ENCODE data around the gene XPO6.

XPO6 gene

GRCh38 chr16:28165598-28165997, 46.2 kb downstream of the XPO6 start:
- no peak for DNase-seq (ENCODE audit: extremely low read depth, low read depth)

GRCh38 chr16:28164140-28164539, 47.6 kb downstream of the XPO6 start:
- DNase-seq (ENCODE audit: extremely low read depth, low read depth): peak; percentile 57

More at GRCh38 chr16:28165598-28165997, 46.2 kb downstream of the XPO6 start:
- TF ChIP-seq, protein P1, sequence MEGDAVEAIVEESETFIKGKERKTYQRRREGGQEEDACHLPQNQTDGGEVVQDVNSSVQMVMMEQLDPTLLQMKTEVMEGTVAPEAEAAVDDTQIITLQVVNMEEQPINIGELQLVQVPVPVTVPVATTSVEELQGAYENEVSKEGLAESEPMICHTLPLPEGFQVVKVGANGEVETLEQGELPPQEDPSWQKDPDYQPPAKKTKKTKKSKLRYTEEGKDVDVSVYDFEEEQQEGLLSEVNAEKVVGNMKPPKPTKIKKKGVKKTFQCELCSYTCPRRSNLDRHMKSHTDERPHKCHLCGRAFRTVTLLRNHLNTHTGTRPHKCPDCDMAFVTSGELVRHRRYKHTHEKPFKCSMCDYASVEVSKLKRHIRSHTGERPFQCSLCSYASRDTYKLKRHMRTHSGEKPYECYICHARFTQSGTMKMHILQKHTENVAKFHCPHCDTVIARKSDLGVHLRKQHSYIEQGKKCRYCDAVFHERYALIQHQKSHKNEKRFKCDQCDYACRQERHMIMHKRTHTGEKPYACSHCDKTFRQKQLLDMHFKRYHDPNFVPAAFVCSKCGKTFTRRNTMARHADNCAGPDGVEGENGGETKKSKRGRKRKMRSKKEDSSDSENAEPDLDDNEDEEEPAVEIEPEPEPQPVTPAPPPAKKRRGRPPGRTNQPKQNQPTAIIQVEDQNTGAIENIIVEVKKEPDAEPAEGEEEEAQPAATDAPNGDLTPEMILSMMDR (IDR thresholded peaks at IDR 0.05; ENCODE audit: low read depth, low read length): no peak

GRCh38 chr16:28163699-28164098, 48.1 kb downstream of the XPO6 start:
- DNase-seq (ENCODE audit: extremely low read depth, low read depth): no peak
- TF ChIP-seq, protein P1 (IDR thresholded peaks at IDR 0.05; ENCODE audit: low read depth, low read length): no peak

More at GRCh38 chr16:28164140-28164539, 47.6 kb downstream of the XPO6 start:
- TF ChIP-seq, protein P1 (IDR thresholded peaks at IDR 0.05; ENCODE audit: low read depth, low read length): no peak

GRCh38 chr16:28162326-28162877, 49.4 kb downstream of the XPO6 start:
- TF ChIP-seq, protein P1 (IDR thresholded peaks at IDR 0.05; ENCODE audit: low read depth, low read length): no peak
- DNase-seq (ENCODE audit: extremely low read depth, low read depth): no peak

GRCh38 chr16:28161626-28162025, 50.1 kb downstream of the XPO6 start:
- no peak for DNase-seq (ENCODE audit: extremely low read depth, low read depth)
- TF ChIP-seq, protein P1 (IDR thresholded peaks at IDR 0.05; ENCODE audit: low read depth, low read length): no peak

DNA sequence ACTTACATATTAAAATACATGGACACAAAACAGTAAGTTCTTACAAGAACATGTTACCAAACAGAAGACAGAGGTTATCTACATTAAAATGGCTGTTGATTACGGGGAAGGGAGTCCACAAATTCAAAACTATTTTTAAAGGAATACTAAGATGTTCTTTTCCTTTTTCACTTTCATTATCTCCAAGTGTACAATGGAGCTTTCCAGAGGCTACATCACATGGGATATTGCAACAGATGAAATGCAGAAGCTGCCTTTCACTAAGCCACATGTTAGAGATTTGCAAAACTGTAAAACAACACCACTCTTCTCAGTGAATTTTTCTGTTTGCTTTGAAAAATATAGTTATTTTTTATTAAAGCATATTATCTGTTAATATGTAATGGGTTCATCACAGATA, 53.6 kb downstream of the XPO6 start:
- TF ChIP-seq, protein P1 (IDR thresholded peaks at IDR 0.05; ENCODE audit: low read depth, low read length): no peak
- no peak for DNase-seq (ENCODE audit: extremely low read depth, low read depth)

- DNase-seq (ENCODE audit: extremely low read depth, low read depth): no peak
- TF ChIP-seq, protein P1 (IDR thresholded peaks at IDR 0.05; ENCODE audit: low read depth, low read length): no peak
Measured at GRCh38 chr16:28156056-28156680, 55.6 kb downstream of the XPO6 start.
